ENCODE results near the gene LAMTOR3.

LAMTOR3 gene

GRCh38 chr4:99855678-99856077 is 38.5 kb downstream of the LAMTOR3 start:
- DNase-seq (ENCODE audit: low read depth, low spot score) = no peak

GRCh38 chr4:99853999-99854398 is 40.2 kb downstream of the LAMTOR3 start:
- TF ChIP-seq ZNF274 (IDR thresholded peaks at IDR 0.05; ENCODE audit: low read depth, low read length) = no peak
- no peak for TF ChIP-seq SUZ12 (IDR thresholded peaks at IDR 0.05; ENCODE audit: extremely low read depth, insufficient read depth, insufficient read length)
- TF ChIP-seq YY1 (IDR thresholded peaks at IDR 0.05; ENCODE audit: insufficient read depth, insufficient read length) = no peak
- DNase-seq (ENCODE audit: low read depth, low spot score) = no peak

More at GRCh38 chr4:99855678-99856077, 38.5 kb downstream of the LAMTOR3 start:
- no peak overlapping the region for H3K4me3 ChIP-seq (ENCODE audit: insufficient read length, low read depth)
- no peaks in the 10 kb centered on the region for H3K4me1 ChIP-seq (ENCODE audit: insufficient read depth, insufficient read length)
- no peaks in the 10 kb centered on the region for H3K27me3 ChIP-seq (ENCODE audit: insufficient read depth, insufficient read length)
- H3K36me3 ChIP-seq (ENCODE audit: insufficient read depth, insufficient read length, low read length) = no peaks in the 10 kb centered on the region
- no peak for TF ChIP-seq ZNF274 (IDR thresholded peaks at IDR 0.05; ENCODE audit: low read depth, low read length)
- TF ChIP-seq SUZ12 (IDR thresholded peaks at IDR 0.05; ENCODE audit: extremely low read depth, insufficient read depth, insufficient read length) = no peak
- TF ChIP-seq YY1 (IDR thresholded peaks at IDR 0.05; ENCODE audit: insufficient read depth, insufficient read length) = no peak
- no peaks in the 10 kb centered on the region for H3K9me3 ChIP-seq (ENCODE audit: insufficient read depth, low read length)
- H3K9ac ChIP-seq (ENCODE audit: insufficient read length, low read depth) = no peak overlapping the region

GRCh38 chr4:99853190-99853589 is 41.0 kb downstream of the LAMTOR3 start:
- H3K36me3 ChIP-seq (ENCODE audit: insufficient read depth, insufficient read length, low read length) = no peaks in the 10 kb centered on the region
- H3K4me1 ChIP-seq (ENCODE audit: insufficient read depth, insufficient read length) = no peaks in the 10 kb centered on the region
- DNase-seq (ENCODE audit: low read depth, low spot score) = no peak
- TF ChIP-seq SUZ12 (IDR thresholded peaks at IDR 0.05; ENCODE audit: extremely low read depth, insufficient read depth, insufficient read length) = no peak
- TF ChIP-seq YY1 (IDR thresholded peaks at IDR 0.05; ENCODE audit: insufficient read depth, insufficient read length) = no peak
- TF ChIP-seq ZNF274 (IDR thresholded peaks at IDR 0.05; ENCODE audit: low read depth, low read length) = no peak
- H3K4me3 ChIP-seq (ENCODE audit: insufficient read length, low read depth) = no peak overlapping the region
- H3K9ac ChIP-seq (ENCODE audit: insufficient read length, low read depth) = no peak overlapping the region
- no peaks in the 10 kb centered on the region for H3K9me3 ChIP-seq (ENCODE audit: insufficient read depth, low read length)
- H3K27me3 ChIP-seq (ENCODE audit: insufficient read depth, insufficient read length) = no peaks in the 10 kb centered on the region

More at GRCh38 chr4:99853999-99854398, 40.2 kb downstream of the LAMTOR3 start:
- Histone ChIP-seq H3K4me1 (ENCODE audit: insufficient read depth, insufficient read length) (no peaks in the 10 kb centered on the region), H3K9me3 (ENCODE audit: insufficient read depth, low read length) (no peaks in the 10 kb centered on the region), H3K4me3 (ENCODE audit: insufficient read length, low read depth) (no peak overlapping the region), H3K27me3 (ENCODE audit: insufficient read depth, insufficient read length) (no peaks in the 10 kb centered on the region), H3K9ac (ENCODE audit: insufficient read length, low read depth) (no peak overlapping the region), H3K36me3 (ENCODE audit: insufficient read depth, insufficient read length, low read length) (no peaks in the 10 kb centered on the region)

GRCh38 chr4:99852199-99852749 is 42.0 kb downstream of the LAMTOR3 start:
- DNase-seq (ENCODE audit: low read depth, low spot score) = no peak
- H3K4me3 ChIP-seq (ENCODE audit: insufficient read length, low read depth) = no peak overlapping the region
- H3K36me3 ChIP-seq (ENCODE audit: insufficient read depth, insufficient read length, low read length) = no peaks in the 10 kb centered on the region
- TF ChIP-seq SUZ12 (IDR thresholded peaks at IDR 0.05; ENCODE audit: extremely low read depth, insufficient read depth, insufficient read length) = no peak
- TF ChIP-seq ZNF274 (IDR thresholded peaks at IDR 0.05; ENCODE audit: low read depth, low read length) = no peak
- no peak for TF ChIP-seq YY1 (IDR thresholded peaks at IDR 0.05; ENCODE audit: insufficient read depth, insufficient read length)
- no peak overlapping the region for H3K9ac ChIP-seq (ENCODE audit: insufficient read length, low read depth)
- H3K4me1 ChIP-seq (ENCODE audit: insufficient read depth, insufficient read length) = no peaks in the 10 kb centered on the region
- no peaks in the 10 kb centered on the region for H3K9me3 ChIP-seq (ENCODE audit: insufficient read depth, low read length)
- no peaks in the 10 kb centered on the region for H3K27me3 ChIP-seq (ENCODE audit: insufficient read depth, insufficient read length)

- Histone ChIP-seq H3K27me3 (ENCODE audit: insufficient read depth, insufficient read length) (no peaks in the 10 kb centered on the region), H3K36me3 (ENCODE audit: insufficient read depth, insufficient read length, low read length) (no peaks in the 10 kb centered on the region), H3K9ac (ENCODE audit: insufficient read length, low read depth) (no peak overlapping the region), H3K4me3 (ENCODE audit: insufficient read length, low read depth) (no peak overlapping the region), H3K4me1 (ENCODE audit: insufficient read depth, insufficient read length) (no peaks in the 10 kb centered on the region), H3K9me3 (ENCODE audit: insufficient read depth, low read length) (no peaks in the 10 kb centered on the region)
- no peak for TF ChIP-seq SUZ12 (IDR thresholded peaks at IDR 0.05; ENCODE audit: extremely low read depth, insufficient read depth, insufficient read length)
- TF ChIP-seq YY1 (IDR thresholded peaks at IDR 0.05; ENCODE audit: insufficient read depth, insufficient read length) = no peak
- no peak for TF ChIP-seq ZNF274 (IDR thresholded peaks at IDR 0.05; ENCODE audit: low read depth, low read length)
- no peak for DNase-seq (ENCODE audit: low read depth, low spot score)
Measured at GRCh38 chr4:99848591-99849001, 45.6 kb downstream of the LAMTOR3 start.

GRCh38 chr4:99847362-99847976 is 46.8 kb downstream of the LAMTOR3 start:
- Histone ChIP-seq H3K9me3 (ENCODE audit: insufficient read depth, low read length) (no peaks in the 10 kb centered on the region), H3K4me1 (ENCODE audit: insufficient read depth, insufficient read length) (no peaks in the 10 kb centered on the region), H3K27me3 (ENCODE audit: insufficient read depth, insufficient read length) (no peaks in the 10 kb centered on the region), H3K4me3 (ENCODE audit: insufficient read length, low read depth) (no peak overlapping the region), H3K9ac (ENCODE audit: insufficient read length, low read depth) (no peak overlapping the region), H3K36me3 (ENCODE audit: insufficient read depth, insufficient read length, low read length) (no peaks in the 10 kb centered on the region)
- TF ChIP-seq SUZ12 (IDR thresholded peaks at IDR 0.05; ENCODE audit: extremely low read depth, insufficient read depth, insufficient read length) (no peak), ZNF274 (IDR thresholded peaks at IDR 0.05; ENCODE audit: low read depth, low read length) (no peak), YY1 (IDR thresholded peaks at IDR 0.05; ENCODE audit: insufficient read depth, insufficient read length) (no peak)
- DNase-seq (ENCODE audit: low read depth, low spot score) = no peak

GRCh38 chr4:99846891-99847290 is 47.3 kb downstream of the LAMTOR3 start:
- Histone ChIP-seq H3K27me3 (ENCODE audit: insufficient read depth, insufficient read length) (no peaks in the 10 kb centered on the region), H3K9me3 (ENCODE audit: insufficient read depth, low read length) (no peaks in the 10 kb centered on the region), H3K9ac (ENCODE audit: insufficient read length, low read depth) (no peak overlapping the region), H3K4me3 (ENCODE audit: insufficient read length, low read depth) (no peak overlapping the region), H3K36me3 (ENCODE audit: insufficient read depth, insufficient read length, low read length) (no peaks in the 10 kb centered on the region), H3K4me1 (ENCODE audit: insufficient read depth, insufficient read length) (no peaks in the 10 kb centered on the region)
- TF ChIP-seq YY1 (IDR thresholded peaks at IDR 0.05; ENCODE audit: insufficient read depth, insufficient read length) (no peak), SUZ12 (IDR thresholded peaks at IDR 0.05; ENCODE audit: extremely low read depth, insufficient read depth, insufficient read length) (no peak)
- DNase-seq (ENCODE audit: low read depth, low spot score) = no peak

Data from NT2/D1 (cell line).